NOMO-1 treated with DMSO at 0.1 percent for 48 hours (cell line): ENCODE measurements around the gene MACROD2.
"Not testable (repeated sequence)": the region's sequence is repeated elsewhere in the genome, so short reads cannot be mapped to it uniquely, and the experiment has no call there.

Experiments used
- DNase-seq: peaks from one replicate; lab custom pipeline; 2025; ENCODE audit not compliant: unreplicated experiment; lab: John Stamatoyannopoulos, UW

Gene MACROD2

GRCh38 chr20:13995086-13995665 is at the start of gene MACROD2:
Gene MACROD2 (plus strand): TSS chr20:13995516.
- DNase-seq, result peak; percentile 96

- DNase-seq, result no peak
Observed at GRCh38 chr20:13947719-13948118, 47.6 kb upstream of the MACROD2 start.

GRCh38 chr20:13953227-13953626 is 42.1 kb upstream of the MACROD2 start:
- DNase-seq, result peak; percentile 4

GRCh38 chr20:13960119-13960518 is 35.2 kb upstream of the MACROD2 start:
- DNase-seq, result no peak

DNA sequence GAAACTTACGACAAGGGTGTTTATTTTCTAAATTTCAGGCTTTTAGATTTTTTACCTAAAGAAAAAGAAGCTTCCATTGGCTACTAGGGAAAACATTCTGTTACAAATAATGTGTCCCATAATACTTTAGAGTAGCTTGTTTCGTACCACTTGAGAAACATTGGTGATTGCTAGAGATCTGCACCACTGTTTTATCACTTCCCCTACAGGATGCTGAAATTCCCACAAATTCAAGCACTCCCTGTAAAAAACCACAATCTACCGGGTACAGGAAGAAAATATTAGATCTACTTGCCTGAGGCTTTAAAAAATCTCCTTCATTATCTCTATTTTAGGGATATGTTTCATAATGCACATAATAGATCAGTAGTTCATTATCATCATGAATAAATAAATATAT is 34.8 kb upstream of the MACROD2 start:
- DNase-seq, result no peak

DNA sequence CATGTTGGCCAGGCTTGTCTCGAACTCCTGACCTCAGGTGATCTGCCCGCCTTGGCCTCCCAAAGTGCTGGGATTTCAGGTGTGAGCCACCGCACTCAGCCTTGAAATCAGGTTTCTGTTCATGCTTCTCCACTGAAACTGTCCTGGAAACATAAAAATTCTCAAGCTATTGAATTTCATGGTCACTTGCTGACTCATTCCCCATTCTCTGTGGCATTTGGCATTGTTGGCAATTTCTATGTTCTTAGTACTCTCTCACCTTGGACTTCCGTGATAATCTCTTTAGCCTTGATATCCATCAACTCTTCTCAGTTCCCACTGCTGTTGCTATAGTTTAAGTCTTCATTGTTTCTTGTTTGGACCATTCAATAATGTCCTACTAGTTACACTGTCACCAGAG is 11.1 kb upstream of the MACROD2 start:
- DNase-seq, result no peak

DNA sequence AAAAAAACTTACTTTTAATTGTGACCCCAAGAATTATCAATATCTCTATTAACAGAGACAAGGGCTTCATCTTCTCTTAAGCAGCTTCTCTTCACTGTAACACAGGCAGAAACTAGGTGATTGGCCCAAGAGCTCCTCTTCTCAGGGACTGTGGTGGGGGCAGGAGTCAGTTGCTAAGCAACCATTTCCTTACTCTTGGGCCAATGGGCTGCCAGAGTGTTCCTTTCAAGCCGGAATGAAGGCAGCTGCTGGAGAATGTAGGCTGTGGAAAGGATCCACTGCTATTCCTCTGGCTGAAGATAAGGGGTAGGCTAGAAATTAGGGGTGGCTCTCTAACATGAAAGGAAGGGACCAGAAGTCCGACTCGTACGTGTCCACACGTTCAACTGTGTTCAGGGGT is 4.9 kb upstream of the MACROD2 start, which contains the start of gene SEL1L2:
SEL1L2 (minus strand) TSS at position 150 of the 400 bp plus-strand sequence; CDS start at position 70, 80 bp downstream.
- no peak for DNase-seq

DNA sequence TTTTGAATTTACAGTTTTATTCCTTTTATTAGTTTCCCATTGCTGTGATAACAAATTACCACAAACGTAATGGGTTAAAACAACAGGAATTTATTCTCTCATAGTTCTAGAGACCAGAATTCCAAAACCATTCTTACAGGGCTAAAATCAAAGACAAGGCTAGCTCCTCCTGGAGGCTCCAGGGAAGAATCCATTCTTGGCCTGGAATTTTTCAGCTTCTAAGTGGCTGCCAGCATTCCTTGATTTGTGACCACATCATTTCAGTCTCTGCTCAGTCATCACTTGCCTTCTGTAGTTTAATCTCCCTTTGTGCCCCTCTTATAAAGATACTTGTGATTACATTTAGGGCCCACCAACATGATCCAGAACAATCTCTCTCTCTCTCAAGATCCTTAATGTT is 4.0 kb upstream of the MACROD2 start:
- DNase-seq, result no peak

DNA sequence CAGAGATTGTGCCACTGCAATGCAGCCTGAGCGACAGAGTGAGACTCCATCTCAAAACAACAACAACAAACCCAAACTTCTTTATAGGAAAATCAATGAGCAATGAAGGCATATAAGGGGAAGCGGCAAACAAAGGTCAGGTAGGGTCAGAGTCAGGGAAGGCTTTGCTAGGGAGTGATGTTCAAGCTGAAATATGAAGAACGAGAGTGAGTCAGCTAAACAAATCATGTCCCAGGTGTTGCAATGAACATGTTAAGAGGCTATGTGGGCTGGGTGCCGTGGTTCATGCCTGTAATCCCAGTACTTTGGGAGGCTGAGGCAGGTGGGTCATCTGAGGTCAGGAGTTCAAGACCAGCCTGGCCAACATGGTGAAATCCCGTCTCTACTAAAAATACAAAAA is 3.4 kb upstream of the MACROD2 start:
- DNase-seq, result not testable (repeated sequence)

DNA sequence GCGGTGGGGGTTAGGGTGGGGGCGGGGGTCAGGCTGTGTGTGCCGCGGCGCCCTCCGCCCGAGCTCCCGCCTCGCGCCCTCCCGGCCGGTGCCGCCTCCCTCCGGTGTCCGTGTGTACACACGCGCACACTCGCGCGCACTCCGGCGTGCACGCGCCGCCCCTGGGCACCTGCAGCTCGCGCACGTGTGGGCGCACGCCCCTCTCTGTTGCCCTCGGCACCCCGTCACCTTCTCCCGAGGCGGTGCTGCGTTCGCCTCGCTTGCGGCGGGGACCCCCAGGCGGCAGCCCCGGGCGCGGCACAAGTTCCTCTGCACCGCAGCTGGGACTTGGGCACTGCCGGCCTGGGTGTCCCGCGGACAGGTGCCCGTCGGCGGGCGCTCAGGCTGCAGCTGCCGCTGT is 525 bp downstream of the MACROD2 start:
- peak; percentile 25 for DNase-seq

- no peak for DNase-seq
Observed at GRCh38 chr20:13996265-13996664, 949 bp downstream of the MACROD2 start.

DNA sequence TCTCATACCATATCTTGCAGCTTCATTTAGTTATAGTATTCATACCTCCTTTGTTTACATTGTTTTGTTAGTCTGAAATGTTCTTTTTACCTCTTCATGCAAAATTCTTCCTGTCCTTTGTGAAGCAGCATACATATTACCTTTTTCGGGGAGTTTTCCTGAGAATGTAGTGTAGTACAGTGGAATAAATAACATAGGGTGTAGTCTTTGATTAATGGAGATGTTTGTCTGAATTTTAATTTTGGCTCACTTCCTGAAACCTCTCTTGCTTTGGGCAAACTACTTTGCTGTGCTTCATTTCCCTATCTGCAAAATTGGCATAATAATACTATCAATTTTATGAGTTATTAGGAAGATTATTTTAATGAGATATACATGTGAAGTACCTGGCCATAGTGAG is 5.6 kb downstream of the MACROD2 start:
- no peak for DNase-seq

DNA sequence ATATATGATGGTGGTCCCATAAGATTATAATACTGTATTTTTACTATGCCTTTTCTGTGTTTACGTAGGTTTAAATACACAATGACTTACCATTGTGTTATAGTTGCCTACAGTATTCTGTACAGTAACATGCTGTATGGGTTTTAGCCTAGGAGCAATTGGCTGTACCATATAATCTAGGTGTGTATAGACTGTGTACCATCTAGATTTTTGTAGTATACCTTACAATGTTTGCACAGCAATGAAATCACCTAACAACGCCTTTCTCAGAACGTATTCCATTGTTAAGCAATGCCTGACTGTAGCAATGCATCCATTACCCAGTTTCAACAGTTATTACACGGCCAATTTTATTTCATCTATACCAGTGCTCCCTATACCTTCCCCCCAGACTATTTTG is 10.7 kb downstream of the MACROD2 start:
- DNase-seq, result no peak

- no peak for DNase-seq
Observed at GRCh38 chr20:14009208-14009607, 13.9 kb downstream of the MACROD2 start.

- DNase-seq, result no peak
Observed at GRCh38 chr20:14012671-14013070, 17.4 kb downstream of the MACROD2 start.

GRCh38 chr20:14030991-14031390 is 35.7 kb downstream of the MACROD2 start:
- no peak for DNase-seq

DNA sequence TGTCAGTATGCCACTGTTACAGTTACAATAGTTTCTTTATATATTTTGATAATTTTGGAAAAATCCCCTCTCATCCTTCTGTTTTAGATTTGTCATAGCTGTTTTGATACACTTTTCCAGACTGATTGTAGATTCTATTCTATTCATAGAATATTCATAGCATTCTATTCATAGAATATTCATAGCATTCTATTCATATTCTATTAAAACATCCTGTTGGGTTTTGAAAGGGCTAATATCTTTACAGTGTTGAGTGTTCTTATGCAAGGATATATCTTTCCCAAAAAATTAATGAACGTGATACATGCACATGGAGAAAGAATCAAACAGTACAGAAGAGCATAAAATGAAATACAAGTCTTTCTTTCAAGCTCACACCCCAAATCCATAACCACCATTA is 38.0 kb downstream of the MACROD2 start:
- DNase-seq, result no peak

DNA sequence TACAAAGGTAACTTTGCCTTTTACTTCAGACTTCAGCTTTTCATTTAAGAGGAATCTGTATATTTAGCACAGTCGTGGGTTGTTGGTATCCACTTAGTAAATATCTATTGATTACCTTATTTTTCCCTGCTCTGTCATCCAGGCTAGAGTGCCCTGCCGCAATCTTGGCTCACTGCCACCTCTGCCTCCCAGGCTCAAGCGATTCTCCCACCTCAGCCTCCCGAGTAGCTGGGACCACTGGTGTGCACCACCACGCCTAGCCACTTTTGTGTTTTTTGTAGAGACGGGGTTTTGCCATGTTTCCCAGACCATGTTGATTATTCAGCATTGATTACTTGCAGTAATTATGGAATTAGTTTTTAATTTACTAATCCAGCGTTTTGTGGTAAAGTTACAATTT is 41.3 kb downstream of the MACROD2 start:
- no peak for DNase-seq

DNA sequence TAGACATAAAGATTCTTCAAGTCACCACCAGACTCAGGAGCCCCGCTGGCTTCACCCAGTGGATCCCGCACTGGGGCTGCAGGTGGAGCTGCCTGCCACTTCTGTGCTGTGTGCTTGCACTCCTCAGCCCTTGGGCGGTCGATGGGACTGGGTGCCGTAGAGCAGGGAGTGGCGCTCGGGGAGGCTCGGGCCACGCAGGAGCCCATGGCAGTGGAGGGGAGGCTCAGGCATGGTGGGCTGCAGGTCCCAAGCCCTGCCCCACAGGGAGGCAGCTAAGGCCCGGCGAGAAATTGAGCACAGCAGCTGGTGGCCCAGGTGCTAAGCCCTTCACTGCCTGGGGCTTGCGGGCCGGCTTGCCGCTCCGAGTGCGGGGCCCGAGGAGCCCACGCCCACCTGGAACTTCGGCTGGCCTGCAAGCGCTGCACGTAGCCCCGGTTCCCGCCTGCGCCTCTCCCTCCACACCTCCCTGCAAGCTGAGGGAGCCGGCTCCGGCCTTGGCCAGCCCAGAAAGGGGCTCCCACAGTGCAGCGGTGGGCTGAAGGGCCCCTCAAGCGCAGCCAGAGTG is 49.5 kb downstream of the MACROD2 start:
- DNase-seq, result not testable (repeated sequence)

DNA sequence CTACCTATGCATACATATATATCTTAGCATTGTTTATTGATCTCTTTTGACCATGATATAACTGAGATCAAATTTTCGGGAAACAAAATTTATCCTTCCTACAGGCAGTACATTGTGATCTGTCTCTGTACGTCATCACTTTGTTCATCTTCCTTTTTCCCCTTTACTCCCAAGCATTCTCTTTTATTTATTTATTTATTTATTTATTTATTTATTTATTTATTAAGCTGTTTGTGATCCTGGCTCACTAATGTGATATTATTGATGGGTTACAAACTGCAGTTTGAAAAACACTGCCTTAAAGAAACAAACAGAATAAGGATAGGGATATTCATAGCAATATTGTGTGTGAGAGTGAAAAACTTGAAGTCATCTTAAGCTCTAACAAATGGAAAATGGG is 51.2 kb downstream of the MACROD2 start:
- no peak for DNase-seq

DNA sequence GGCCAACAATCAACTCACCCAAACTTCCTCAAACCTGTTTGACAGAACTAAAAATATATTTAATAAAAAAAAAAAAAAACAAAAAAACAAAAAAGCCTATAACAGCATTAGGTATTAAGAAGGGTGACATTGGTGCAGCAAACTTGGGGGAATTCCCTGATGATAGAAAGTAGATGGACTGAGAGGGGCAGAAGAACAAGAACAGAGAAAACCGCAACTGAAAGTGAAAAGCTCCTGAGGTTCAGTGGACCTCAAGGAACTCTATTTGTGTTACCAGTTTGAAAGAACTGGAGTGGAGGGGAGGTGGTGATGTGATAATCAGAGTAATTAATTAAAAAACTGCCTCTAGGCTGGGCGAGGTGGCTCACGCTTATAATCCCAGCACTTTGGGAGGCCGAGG is 53.8 kb downstream of the MACROD2 start:
- DNase-seq, result no peak

- no peak for DNase-seq
Observed at GRCh38 chr20:14051454-14051853, 56.1 kb downstream of the MACROD2 start.

DNA sequence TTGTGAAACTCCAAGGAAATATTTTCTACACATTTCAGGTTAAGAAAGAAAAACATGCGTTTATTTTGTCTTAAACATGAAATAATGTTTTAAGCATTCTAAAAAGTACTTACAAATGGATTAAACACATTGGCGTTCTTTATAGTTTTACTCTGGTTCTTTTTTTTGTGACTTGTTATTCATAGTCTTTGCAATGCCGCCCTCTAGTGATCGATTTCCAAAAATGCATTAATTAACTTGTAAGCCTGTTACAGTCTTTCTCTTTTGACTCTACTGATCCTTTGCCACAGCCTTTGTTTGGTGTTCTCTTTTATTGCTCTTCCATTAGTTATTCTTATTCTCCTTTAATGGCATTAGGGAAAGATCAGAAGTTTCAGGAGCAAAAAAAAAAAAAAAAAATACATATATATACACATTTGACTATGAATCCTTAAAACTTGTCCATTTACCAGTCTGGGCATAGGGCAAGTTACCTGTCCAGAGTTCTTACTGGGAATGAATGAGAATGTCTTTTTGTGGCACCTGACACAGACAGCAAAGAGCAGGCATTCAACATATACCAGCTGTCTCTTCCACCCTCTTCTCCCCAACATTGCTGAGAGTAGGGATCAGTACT is 59.9 kb downstream of the MACROD2 start:
- peak; percentile 71 for DNase-seq
